ENCODE measurements around the gene RAX2. TPM values are rescaled to one million over a fixed set of nuclear protein-coding genes. Genes with fewer than 3 reads are reported as not detected.
A peak's percentile ranks its signal among the peaks of the same experiment; 100 is the strongest.

Gene RAX2
- total and polyA plus RNA-seq, 2 of the 13 experiments (the other 11 are each of a cell fraction or from before 2014, with no cell fraction given) = not detected

DNA sequence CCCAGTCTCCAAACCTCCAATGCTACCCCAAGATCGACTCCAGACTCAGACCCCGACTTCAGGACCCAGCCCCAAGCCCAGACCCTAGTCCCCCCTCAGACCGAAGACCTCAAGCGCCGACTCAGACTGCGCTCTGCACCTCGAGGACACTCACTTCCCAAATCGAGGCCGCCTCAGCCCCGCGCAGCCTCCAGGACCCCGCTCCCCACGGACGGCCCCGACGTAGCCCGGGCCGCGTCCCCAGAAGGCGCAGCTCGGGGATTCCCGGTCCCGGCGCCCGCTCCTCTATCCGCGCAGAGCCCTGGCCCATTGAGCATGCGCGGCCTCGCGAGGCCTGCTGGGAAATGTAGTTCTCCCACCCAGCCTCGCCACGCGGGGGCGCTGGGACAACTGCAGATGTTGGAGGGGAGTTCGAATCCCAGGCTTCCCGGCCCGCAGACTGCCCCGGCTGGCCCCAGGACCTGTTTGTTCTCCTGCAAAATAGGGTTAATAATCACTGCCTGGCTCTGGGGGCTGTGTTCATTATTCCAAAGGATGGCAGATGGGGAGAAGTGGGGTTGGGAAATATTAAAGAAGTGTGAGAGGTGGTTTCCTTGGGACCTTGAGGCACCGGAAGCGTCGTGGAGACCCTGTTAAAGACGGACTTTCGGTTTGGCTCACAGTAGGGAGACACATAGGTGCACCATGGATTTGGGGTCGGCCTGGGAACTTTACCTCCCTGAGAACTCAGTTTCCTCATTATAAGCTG, 10.5 kb downstream of the RAX2 start, which contains the start of gene APBA3 (continued):
- TF ChIP-seq, protein P1, sequence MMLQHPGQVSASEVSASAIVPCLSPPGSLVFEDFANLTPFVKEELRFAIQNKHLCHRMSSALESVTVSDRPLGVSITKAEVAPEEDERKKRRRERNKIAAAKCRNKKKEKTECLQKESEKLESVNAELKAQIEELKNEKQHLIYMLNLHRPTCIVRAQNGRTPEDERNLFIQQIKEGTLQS (CRISPR knock-in tag; IDR thresholded peaks at IDR 0.05) = no peak
- TF ChIP-seq ZNF543 (CRISPR knock-in tag; IDR thresholded peaks at IDR 0.05) (no peak), SP5 (CRISPR knock-in tag; IDR thresholded peaks at IDR 0.05; ENCODE audit: borderline replicate concordance, low read depth) (no peak), MXI1 (IDR thresholded peaks at IDR 0.05; ENCODE audit: borderline replicate concordance, low read depth, low read length) (peak; percentile 77; the same call in 1 of the 3 replicates), EED (CRISPR knock-in tag; IDR thresholded peaks at IDR 0.05) (no peak), NCOA5 (CRISPR knock-in tag; IDR thresholded peaks at IDR 0.05) (no peak), ZNF251 (CRISPR knock-in tag; IDR thresholded peaks at IDR 0.05) (no peak), ZNF546 (CRISPR knock-in tag; conservative IDR thresholded peaks at IDR 0.05) (peak; percentile 32; the same call in 1 of the 2 replicates), NR2F1 (CRISPR knock-in tag; IDR thresholded peaks at IDR 0.05) (no peak), ZNF337 (CRISPR knock-in tag; IDR thresholded peaks at IDR 0.05; ENCODE audit: borderline replicate concordance, low read depth) (no peak), ZNF670 (CRISPR knock-in tag; IDR thresholded peaks at IDR 0.05; ENCODE audit: borderline replicate concordance) (peak; percentile 48; the same call in 1 of the 2 replicates), KLF6 (CRISPR knock-in tag; IDR thresholded peaks at IDR 0.05) (no peak), MIXL1 (CRISPR knock-in tag; IDR thresholded peaks at IDR 0.05) (no peak), BRD4 (CRISPR knock-in tag; IDR thresholded peaks at IDR 0.05) (no peak; the same call in 1 of the 2 replicates), IRF2 (CRISPR knock-in tag; IDR thresholded peaks at IDR 0.05) (peak; percentile 97)
- TF ChIP-seq, protein P2, sequence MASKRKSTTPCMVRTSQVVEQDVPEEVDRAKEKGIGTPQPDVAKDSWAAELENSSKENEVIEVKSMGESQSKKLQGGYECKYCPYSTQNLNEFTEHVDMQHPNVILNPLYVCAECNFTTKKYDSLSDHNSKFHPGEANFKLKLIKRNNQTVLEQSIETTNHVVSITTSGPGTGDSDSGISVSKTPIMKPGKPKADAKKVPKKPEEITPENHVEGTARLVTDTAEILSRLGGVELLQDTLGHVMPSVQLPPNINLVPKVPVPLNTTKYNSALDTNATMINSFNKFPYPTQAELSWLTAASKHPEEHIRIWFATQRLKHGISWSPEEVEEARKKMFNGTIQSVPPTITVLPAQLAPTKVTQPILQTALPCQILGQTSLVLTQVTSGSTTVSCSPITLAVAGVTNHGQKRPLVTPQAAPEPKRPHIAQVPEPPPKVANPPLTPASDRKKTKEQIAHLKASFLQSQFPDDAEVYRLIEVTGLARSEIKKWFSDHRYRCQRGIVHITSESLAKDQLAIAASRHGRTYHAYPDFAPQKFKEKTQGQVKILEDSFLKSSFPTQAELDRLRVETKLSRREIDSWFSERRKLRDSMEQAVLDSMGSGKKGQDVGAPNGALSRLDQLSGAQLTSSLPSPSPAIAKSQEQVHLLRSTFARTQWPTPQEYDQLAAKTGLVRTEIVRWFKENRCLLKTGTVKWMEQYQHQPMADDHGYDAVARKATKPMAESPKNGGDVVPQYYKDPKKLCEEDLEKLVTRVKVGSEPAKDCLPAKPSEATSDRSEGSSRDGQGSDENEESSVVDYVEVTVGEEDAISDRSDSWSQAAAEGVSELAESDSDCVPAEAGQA (IDR thresholded peaks at IDR 0.05; ENCODE audit: low read depth) = peak; percentile 57; the same call in 1 of the 2 replicates
- TF ChIP-seq, protein P2 (CRISPR knock-in tag; IDR thresholded peaks at IDR 0.05; ENCODE audit: borderline replicate concordance) = no peak
- TF ChIP-seq, protein P3, sequence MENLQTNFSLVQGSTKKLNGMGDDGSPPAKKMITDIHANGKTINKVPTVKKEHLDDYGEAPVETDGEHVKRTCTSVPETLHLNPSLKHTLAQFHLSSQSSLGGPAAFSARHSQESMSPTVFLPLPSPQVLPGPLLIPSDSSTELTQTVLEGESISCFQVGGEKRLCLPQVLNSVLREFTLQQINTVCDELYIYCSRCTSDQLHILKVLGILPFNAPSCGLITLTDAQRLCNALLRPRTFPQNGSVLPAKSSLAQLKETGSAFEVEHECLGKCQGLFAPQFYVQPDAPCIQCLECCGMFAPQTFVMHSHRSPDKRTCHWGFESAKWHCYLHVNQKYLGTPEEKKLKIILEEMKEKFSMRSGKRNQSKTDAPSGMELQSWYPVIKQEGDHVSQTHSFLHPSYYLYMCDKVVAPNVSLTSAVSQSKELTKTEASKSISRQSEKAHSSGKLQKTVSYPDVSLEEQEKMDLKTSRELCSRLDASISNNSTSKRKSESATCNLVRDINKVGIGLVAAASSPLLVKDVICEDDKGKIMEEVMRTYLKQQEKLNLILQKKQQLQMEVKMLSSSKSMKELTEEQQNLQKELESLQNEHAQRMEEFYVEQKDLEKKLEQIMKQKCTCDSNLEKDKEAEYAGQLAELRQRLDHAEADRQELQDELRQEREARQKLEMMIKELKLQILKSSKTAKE (CRISPR knock-in tag; IDR thresholded peaks at IDR 0.05; ENCODE audit: borderline replicate concordance) = no peak
- TF ChIP-seq, protein P4, sequence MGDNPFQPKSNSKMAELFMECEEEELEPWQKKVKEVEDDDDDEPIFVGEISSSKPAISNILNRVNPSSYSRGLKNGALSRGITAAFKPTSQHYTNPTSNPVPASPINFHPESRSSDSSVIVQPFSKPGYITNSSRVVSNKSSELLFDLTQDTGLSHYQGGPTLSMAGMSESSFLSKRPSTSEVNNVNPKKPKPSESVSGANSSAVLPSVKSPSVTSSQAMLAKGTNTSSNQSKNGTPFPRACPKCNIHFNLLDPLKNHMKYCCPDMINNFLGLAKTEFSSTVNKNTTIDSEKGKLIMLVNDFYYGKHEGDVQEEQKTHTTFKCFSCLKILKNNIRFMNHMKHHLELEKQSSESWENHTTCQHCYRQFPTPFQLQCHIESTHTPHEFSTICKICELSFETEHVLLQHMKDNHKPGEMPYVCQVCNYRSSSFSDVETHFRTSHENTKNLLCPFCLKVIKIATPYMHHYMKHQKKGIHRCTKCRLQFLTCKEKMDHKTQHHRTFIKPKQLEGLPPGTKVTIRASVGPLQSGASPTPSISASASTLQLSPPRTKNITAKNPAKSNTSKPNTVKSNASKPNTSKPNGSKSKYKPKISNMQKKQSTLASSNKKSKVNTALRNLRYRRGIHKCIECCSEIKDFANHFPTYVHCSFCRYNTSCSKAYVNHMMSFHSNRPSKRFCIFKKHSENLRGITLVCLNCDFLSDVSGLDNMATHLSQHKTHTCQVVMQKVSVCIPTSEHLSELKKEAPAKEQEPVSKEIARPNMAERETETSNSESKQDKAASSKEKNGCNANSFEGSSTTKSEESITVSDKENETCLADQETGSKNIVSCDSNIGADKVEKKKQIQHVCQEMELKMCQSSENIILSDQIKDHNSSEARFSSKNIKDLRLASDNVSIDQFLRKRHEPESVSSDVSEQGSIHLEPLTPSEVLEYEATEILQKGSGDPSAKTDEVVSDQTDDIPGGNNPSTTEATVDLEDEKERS (CRISPR knock-in tag; IDR thresholded peaks at IDR 0.05) = no peak
